HepG2 (cell line): ENCODE results near the gene ZNF644. TPM values are rescaled to one million over a fixed set of nuclear protein-coding genes. Genes with fewer than 3 reads are reported as not detected.

Experiments
- ATAC-seq: fragments of 200-7000 bp; cut with Tn5 transposase; 3 replicates; pipeline ENCODE4 v1.9.1; 2020; ENCODE audit warnings: mild to moderate bottlenecking, moderate library complexity
- BruUV-seq: library from RNA; stranded (reverse); fragments of 400-500 nt; replicated peaks from 2 replicates; lab custom pipeline; 2021; lab: Mats Ljungman, UMichigan
- CTCF ChIA-PET: fragments of 300-600 bp; formaldehyde crosslinking; extraction: SDS; loops from one replicate; lab custom pipeline; 2021; ENCODE audit warnings: low total read pairs, inconsistent platforms, low intra/inter-chr PET ratio; lab: Yijun Ruan, JAX
- POLR2A ChIA-PET: fragments of 350-600 bp; sonication (Branson Sonifier 250); formaldehyde crosslinking; loops from one replicate; lab custom pipeline; 2020; ENCODE audit warnings: antibody characterized with exemption, inconsistent platforms; lab: Yijun Ruan, JAX
- DNase-seq: peaks from one replicate; pipeline ENCODE4 v3.0.0-alpha.2; 2015; ENCODE audit warnings: low spot score
- FAIRE-seq: peaks from 3 replicates; lab custom pipeline; 2011; peaks lifted over from hg19 to GRCh38; lab: Jason Lieb, UNC
- H2AFZ ChIP-seq: one replicate; pipeline ENCODE4 v1.6.1; 2011; ENCODE audit warnings: low read length, inconsistent platforms
- H3K27ac ChIP-seq: fragments of 300-600 bp; 3 replicates; pipeline ENCODE4 v1.8.0; 2011; ENCODE audit warnings: mixed run types, mild to moderate bottlenecking, mixed read lengths, low read length, inconsistent platforms; ENCODE audit not compliant: insufficient read depth; ENCODE audit errors: extremely low read length
- H3K27me3 ChIP-seq, 2 experiments: fragments of 200-600 bp in 1 of 2; 2 replicates in 1 of 2; 3 replicates in 1 of 2; pipeline versions ENCODE4 v1.6.0 to v1.8.0; 2011; ENCODE audit warnings: low read length in 2 of 2, mild to moderate bottlenecking in 2 of 2, moderate library complexity in 2 of 2, inconsistent platforms in 1 of 2; ENCODE audit not compliant: insufficient read depth in 2 of 2, control insufficient read depth in 1 of 2
- H3K36me3 ChIP-seq, 2 experiments: fragments of 200-600 bp in 1 of 2; replicated peaks in 1 of 2; 2 replicates in 1 of 2; 3 replicates in 1 of 2; pipeline versions ENCODE4 v1.5.1 to v1.8.0; 2011; ENCODE audit warnings: low read length in 2 of 2, inconsistent platforms in 1 of 2; ENCODE audit not compliant: insufficient read depth in 2 of 2, control insufficient read depth in 1 of 2
- H3K4me1 ChIP-seq: 2 replicates; pipeline ENCODE4 v1.5.1; 2012; ENCODE audit warnings: low read length, inconsistent platforms; ENCODE audit not compliant: insufficient read depth
- H3K4me2 ChIP-seq: 2 replicates; pipeline ENCODE4 v1.6.0; 2011; ENCODE audit warnings: low read depth, low read length, inconsistent platforms
- H3K4me3 ChIP-seq, 3 experiments: fragments of 200-600 bp in 1 of 3; sonication (generic), shearing (Covaris generic) in 1 of 3; replicated peaks in 1 of 3; 2 replicates each; pipeline ENCODE4 v1.5.1; 2011 to 2016; ENCODE audit warnings: low read length in 3 of 3, inconsistent platforms in 2 of 3, low read depth in 2 of 3, mild to moderate bottlenecking in 2 of 3, control low read depth in 1 of 3, mixed read lengths in 1 of 3; ENCODE audit not compliant: insufficient read depth in 1 of 3
- H3K79me2 ChIP-seq: one replicate; pipeline ENCODE4 v1.6.1; 2011; ENCODE audit warnings: low read length, inconsistent platforms; ENCODE audit not compliant: insufficient read depth
- H3K9ac ChIP-seq: 2 replicates; pipeline ENCODE4 v1.6.0; 2011; ENCODE audit warnings: mild to moderate bottlenecking, low read depth, low read length, inconsistent platforms; ENCODE audit not compliant: insufficient read depth
- H3K9me3 ChIP-seq: 2 replicates; pipeline ENCODE4 v1.5.1; 2012; ENCODE audit warnings: mild to moderate bottlenecking, low read length
- H4K20me1 ChIP-seq: 2 replicates; pipeline ENCODE4 v1.6.0; 2011; ENCODE audit warnings: inconsistent platforms, mild to moderate bottlenecking, low read length, moderate library complexity; ENCODE audit not compliant: insufficient read depth
- ARID3A ChIP-seq: IDR thresholded peaks from 2 replicates; pipeline ENCODE4 v1.6.1; 2012; ENCODE audit warnings: low read depth, low read length, improper control_type of control experiment
- ASH2L ChIP-seq: fragments of 300-600, 200-600 bp; sonication (generic); IDR thresholded peaks from 2 replicates; pipeline ENCODE4 v1.7.0; 2017; ENCODE audit warnings: low read depth, mild to moderate bottlenecking, moderate library complexity, mixed read lengths, low read length; ENCODE audit not compliant: insufficient read length
- BHLHE40 ChIP-seq: IDR thresholded peaks from 2 replicates; pipeline ENCODE4 v1.6.1; 2011; ENCODE audit warnings: low read length, improper control_type of control experiment
- CTCF ChIP-seq: sonication (generic); formaldehyde crosslinking; IDR thresholded peaks from 2 replicates; pipeline ENCODE4 v1.5.0; 2020; ENCODE audit warnings: mild to moderate bottlenecking, missing genetic modification reagents, moderate library complexity
- EP300 ChIP-seq, 3 experiments: sonication (generic) in 1 of 3; formaldehyde crosslinking in 1 of 3; IDR thresholded peaks; 2 replicates each; pipeline versions ENCODE4 v1.5.1 to v1.6.1; 2011 to 2020; ENCODE audit warnings: low read depth in 2 of 3, low read length in 2 of 3, borderline replicate concordance in 1 of 3, improper control_type of control experiment in 1 of 3, mild to moderate bottlenecking in 1 of 3, missing genetic modification reagents in 1 of 3, moderate library complexity in 1 of 3
- FOSL2 ChIP-seq: sonication (generic); formaldehyde crosslinking; IDR thresholded peaks from 2 replicates; pipeline ENCODE4 v1.4.0; 2020; ENCODE audit warnings: missing genetic modification reagents
- FOXA3 ChIP-seq: IDR thresholded peaks from 2 replicates; pipeline ENCODE4 v1.6.1; 2016; ENCODE audit warnings: missing genetic modification reagents, missing compliant biosample characterization
- MAFK ChIP-seq, 2 experiments: IDR thresholded peaks in 1 of 2; conservative IDR thresholded peaks in 1 of 2; 2 replicates each; pipeline ENCODE4 v1.6.1; 2011; ENCODE audit warnings: improper control_type of control experiment in 2 of 2, low read length in 2 of 2
- SOX13 ChIP-seq, 3 experiments: fragments of 450-650 bp in 1 of 3; sonication (generic) in 1 of 3; formaldehyde crosslinking in 1 of 3; IDR thresholded peaks in 2 of 3; conservative IDR thresholded peaks in 1 of 3; 2 replicates each; pipeline versions ENCODE4 v1.5.0 to v1.6.1; 2016 to 2020; ENCODE audit warnings: antibody characterized with exemption in 1 of 3, mild to moderate bottlenecking in 1 of 3, missing compliant biosample characterization in 1 of 3, missing genetic modification reagents in 1 of 3, moderate library complexity in 1 of 3
- SOX5 ChIP-seq: IDR thresholded peaks from 2 replicates; pipeline ENCODE4 v1.6.1; 2016; ENCODE audit warnings: borderline replicate concordance
- SP4 ChIP-seq: sonication (generic); formaldehyde crosslinking; IDR thresholded peaks from 2 replicates; pipeline ENCODE4 v1.8.1; 2023; ENCODE audit warnings: mild to moderate bottlenecking, missing genetic modification reagents
- ZFP82 ChIP-seq: sonication (generic); formaldehyde crosslinking; IDR thresholded peaks from 2 replicates; pipeline ENCODE4 v1.5.1; 2020; ENCODE audit warnings: mild to moderate bottlenecking, missing genetic modification reagents, borderline replicate concordance
- ZNF563 ChIP-seq: sonication (generic); formaldehyde crosslinking; IDR thresholded peaks from 2 replicates; pipeline ENCODE4 v1.8.0; 2022; ENCODE audit warnings: mild to moderate bottlenecking, moderate library complexity, missing genetic modification reagents
- WGBS: methylation state at CpG from one replicate; pipeline ENCODE4 v1.1.6; 2017; ENCODE audit warnings: low lambda C conversion rate; 5-methylcytosine and 5-hydroxymethylcytosine counted together
- in situ Hi-C: cut with HindIII; loops from 2 replicates; pipeline ENCODE4 v1.10.0; 2017; ENCODE audit warnings: low pct_unique_long_range_greater_than_20kb; ENCODE audit not compliant: extremely low pct_ligation_motif_present
- intact Hi-C: fragments of 100-400 bp; cut with micrococcal nuclease; formaldehyde crosslinking; loops from one replicate; pipeline ENCODE4 v1.10.0; 2022; ENCODE audit not compliant: unreplicated experiment
- polyA plus RNA-seq, 8 experiments: library from polyadenylated mRNA; depleted of rRNA in 3 of 8; stranded (reverse) in 7 of 8; unstranded in 1 of 8; fragments of >200 nt; fragmentation: Illumina TruSeq in 4 of 8; extraction: Trizol in 4 of 8; gene quantifications; 2 replicates each; pipeline versions ENCODE4 v1.2.1 to v1.2.3, GENCODE V29; 2011 to 2016; ENCODE audit warnings: low read depth in 4 of 8, missing spikeins in 1 of 8, mixed read lengths in 1 of 8; ENCODE audit not compliant: insufficient read depth in 1 of 8
- total RNA-seq, 5 experiments: library from RNA; depleted of rRNA; stranded (reverse); fragments of >200 nt; fragmentation: Illumina TruSeq; extraction: Trizol; gene quantifications; 2 replicates each; pipeline ENCODE4 v1.2.3, GENCODE V29; 2016; ENCODE audit warnings: low read depth in 1 of 5
- TF ChIP-seq, protein P1 (sequence below): IDR thresholded peaks from 2 replicates; pipeline ENCODE4 v1.6.1; 2016

ZNF644 gene
- total and polyA plus RNA-seq, 2 of the 13 experiments (the other 11 are each of a cell fraction or from before 2014, with no cell fraction given): 17.7 to 51.7 TPM

DNA sequence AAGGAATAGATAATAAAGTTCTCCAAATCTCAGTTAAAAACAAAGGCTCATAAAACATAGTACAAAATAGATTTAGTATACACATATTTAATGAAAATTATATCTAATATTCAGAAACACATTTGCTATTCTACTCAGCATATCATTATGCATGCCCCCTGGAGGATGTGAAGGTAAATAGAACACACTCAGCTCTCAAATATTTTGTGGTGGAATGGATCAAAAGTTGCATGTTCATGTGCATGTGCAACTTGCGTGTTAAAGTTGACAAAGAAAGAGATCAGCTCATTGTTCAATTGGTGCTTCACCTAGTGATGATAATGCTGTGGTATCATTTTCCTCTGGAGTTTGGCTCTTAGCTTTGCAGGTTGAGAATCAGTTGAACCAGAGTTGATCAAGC, 4.9 kb upstream of the ZNF644 start:
- ChIA-PET CTCF (no interaction called here), POLR2A (interaction anchor here (1.2 to 1.6 kb wide), 2 partner anchors 12 to 95 kb away, joined by 3 to 4 read pairs; no protein-coding TSS in a partner anchor)
- Histone ChIP-seq H3K27ac (peak overlapping the region; percentile 8), H3K79me2 (no peaks in the 10 kb centered on the region), H2AFZ (no peak overlapping the region), H3K36me3 (no peaks in the 10 kb centered on the region), H3K9me3 (no peaks in the 10 kb centered on the region), H3K9ac (peak overlapping the region; percentile 12; the same call in 1 of the 2 replicates), H3K4me3 (no peak overlapping the region; a peak in 1 of 6 replicates), H4K20me1 (no peaks in the 10 kb centered on the region), H3K4me1 (peaks cover 60% of the 10 kb centered on the region), H3K4me2 (peak overlapping the region; percentile 52), H3K27me3 (0 out of 5 replicates have a peak, but pooled peaks cover 0 to 1% of the 10 kb centered on the region in 2 experiments)
- ATAC-seq (no peak), DNase-seq (peak; percentile 35), FAIRE-seq (no peak)
- TF ChIP-seq MAFK (conservative IDR thresholded peaks at IDR 0.05 in 1 of 2, IDR thresholded peaks at IDR 0.05 in 1 of 2; ENCODE audit: low read length in 2 of 2) (peak in 1 of 2 experiments; percentile 9; a peak in 1 of 4 replicates), ZFP82 (no peak), EP300 (IDR thresholded peaks at IDR 0.05; ENCODE audit: low read depth in 2 of 2, low read length in 2 of 2) (peak in 1 of 2 experiments; percentile 47; a peak in 1 of 4 replicates), EP300 (CRISPR knock-in tag; IDR thresholded peaks at IDR 0.05; ENCODE audit: borderline replicate concordance) (no peak), CTCF (CRISPR knock-in tag) (0 out of 2 replicates have a peak, but pooled peaks have one; percentile 7), ZNF563 (CRISPR knock-in tag) (no peak), SOX5 (CRISPR knock-in tag) (peak; percentile 70; the same call in 1 of the 2 replicates), ARID3A (peak; percentile 83), SOX13 (IDR thresholded peaks at IDR 0.05) (no peak), SOX13 (CRISPR knock-in tag; conservative IDR thresholded peaks at IDR 0.05 in 1 of 2, IDR thresholded peaks at IDR 0.05 in 1 of 2) (peak in 1 of 2 experiments; percentile 49; a peak in 1 of 4 replicates), ASH2L (peak; percentile 1), SP4 (CRISPR knock-in tag) (no peak), FOSL2 (CRISPR knock-in tag) (peak; percentile 79), BHLHE40 (peak; percentile 58; the same call in 1 of the 2 replicates), FOXA3 (CRISPR knock-in tag) (peak; percentile 9; the same call in 1 of the 2 replicates)
- TF ChIP-seq, protein P1, sequence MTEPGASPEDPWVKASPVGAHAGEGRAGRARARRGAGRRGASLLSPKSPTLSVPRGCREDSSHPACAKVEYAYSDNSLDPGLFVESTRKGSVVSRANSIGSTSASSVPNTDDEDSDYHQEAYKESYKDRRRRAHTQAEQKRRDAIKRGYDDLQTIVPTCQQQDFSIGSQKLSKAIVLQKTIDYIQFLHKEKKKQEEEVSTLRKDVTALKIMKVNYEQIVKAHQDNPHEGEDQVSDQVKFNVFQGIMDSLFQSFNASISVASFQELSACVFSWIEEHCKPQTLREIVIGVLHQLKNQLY (CRISPR knock-in tag): peak; percentile 45; the same call in 1 of the 2 replicates
- in situ Hi-C loops (no loop called here), intact Hi-C loops (no loop called here)
- no TSS peak for BruUV-seq
- 0% methylated on average over 1 of the region's 1 CpG for WGBS
